HG03045 (cell line): ENCODE results near the gene PLBD2.
A peak's percentile ranks its signal among the peaks of the same experiment; 100 is the strongest.

ENCODE experiments used
- ATAC-seq: cut with Tn5 transposase; IDR thresholded peaks from one replicate; pipeline ENCODE4 v1.9.1; 2021; ENCODE audit warnings: mild to moderate bottlenecking, moderate library complexity; ENCODE audit not compliant: unreplicated experiment

Gene PLBD2

GRCh38 chr12:113358381-113359132 is at the start of gene PLBD2:
Gene PLBD2 (plus strand): TSS chr12:113358587. CDS start chr12:113358601, 14 bp downstream.
- peak; percentile 94 for ATAC-seq

DNA sequence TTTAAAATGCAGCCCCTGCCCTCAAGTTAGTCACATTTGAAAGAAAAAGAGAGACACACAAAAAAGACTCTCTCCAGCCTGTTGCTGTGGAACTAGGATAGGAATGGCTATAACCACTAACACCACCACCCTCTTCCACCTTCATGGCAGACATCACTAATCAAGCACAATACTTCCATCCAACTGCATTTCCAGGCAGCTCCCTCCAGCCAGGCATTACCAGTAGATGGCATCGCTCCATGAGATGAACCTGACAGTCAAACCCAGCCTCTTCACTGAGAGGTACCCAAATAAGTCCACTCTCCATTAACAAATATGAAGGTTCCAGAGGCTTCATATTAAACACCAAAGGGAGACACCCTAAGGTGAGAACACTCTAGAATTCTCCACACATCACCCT is 47.9 kb upstream of the PLBD2 start:
- ATAC-seq = no peak

- no peak for ATAC-seq
These were observed 44.3 kb upstream of the PLBD2 start for GRCh38 chr12:113314121-113314529.

DNA sequence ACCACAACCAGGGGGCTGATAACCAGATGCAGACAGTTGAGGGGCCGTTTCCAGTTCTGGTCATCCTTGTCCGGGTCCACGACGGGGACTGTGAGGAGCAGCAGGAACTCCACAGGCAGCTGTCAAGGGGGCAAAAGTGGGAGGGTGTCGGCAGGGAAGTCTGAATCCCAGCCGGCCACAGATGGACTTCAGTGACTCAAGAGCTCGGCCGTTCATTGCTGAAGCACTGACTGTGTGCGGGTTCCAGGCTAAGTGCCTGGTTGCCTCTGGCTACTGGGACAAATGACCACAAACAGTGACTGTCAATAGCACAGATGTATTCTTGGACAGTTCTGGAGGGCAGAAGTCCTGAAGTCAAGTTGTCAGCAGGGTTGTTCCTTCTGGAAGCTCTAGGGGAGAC is 43.0 kb upstream of the PLBD2 start:
- no peak for ATAC-seq

DNA sequence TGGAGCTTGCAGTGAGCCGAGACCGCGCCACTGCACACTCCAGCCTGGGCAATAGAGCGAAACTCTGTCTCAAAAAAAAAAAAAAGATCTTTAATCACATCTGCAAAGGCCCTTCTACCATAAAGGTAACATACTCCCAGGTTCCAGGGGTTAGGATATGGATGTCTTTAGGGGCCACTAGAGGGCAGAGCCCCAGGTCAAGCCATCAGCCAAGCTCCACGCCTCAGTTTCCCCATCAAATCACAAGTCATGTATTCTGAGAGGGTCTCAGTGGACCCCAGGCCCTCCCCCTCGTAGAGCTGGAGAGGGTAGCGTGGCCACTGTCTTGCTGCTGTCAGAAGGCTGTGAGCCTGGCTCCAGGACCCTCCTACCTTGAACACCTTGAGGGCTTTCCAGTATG is 42.2 kb upstream of the PLBD2 start:
- ATAC-seq = no peak

GRCh38 chr12:113317122-113317521 is 41.3 kb upstream of the PLBD2 start:
- ATAC-seq = no peak

GRCh38 chr12:113318046-113318656 is 40.2 kb upstream of the PLBD2 start:
- no peak for ATAC-seq

GRCh38 chr12:113318900-113319628 is 39.3 kb upstream of the PLBD2 start:
- ATAC-seq = no peak

DNA sequence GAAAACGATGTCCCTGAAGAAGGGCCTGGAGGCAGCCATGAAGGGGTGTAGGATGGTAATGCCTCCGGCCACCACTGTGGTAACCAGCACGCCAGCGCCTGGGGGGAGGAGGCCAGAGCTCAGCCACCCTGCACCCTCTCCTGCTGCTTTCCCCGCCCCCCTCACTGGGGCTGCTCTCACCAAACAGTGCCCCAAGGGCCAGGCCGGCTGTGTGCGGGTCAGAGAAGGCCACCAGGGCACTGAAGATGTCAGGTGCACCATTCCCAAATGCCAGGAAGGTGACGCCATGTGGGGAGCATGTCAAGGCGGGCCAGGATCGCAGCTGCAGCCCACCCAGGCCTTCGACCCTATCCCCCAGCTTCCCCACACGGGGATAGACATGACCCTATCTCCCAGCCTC is 38.0 kb upstream of the PLBD2 start:
- ATAC-seq = no peak

DNA sequence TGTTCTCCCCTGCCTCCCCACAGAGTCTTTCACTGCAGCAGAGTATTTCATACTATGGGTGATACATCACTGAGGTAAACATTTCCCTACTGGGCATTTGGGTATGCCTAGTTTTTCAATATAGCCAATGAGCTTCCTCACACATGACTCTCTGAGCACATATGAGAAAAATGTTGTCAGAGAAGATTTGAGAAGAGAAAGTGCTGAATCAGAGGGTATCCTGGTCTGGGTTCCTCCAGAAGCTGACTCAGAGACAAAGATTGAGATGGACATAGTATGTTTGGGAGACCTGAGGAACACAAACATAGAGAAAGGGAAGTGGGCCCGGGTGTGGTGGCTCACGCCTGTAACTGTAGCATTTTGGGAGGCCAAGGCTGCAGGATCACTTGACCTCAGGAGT is 36.0 kb upstream of the PLBD2 start:
- ATAC-seq = no peak

DNA sequence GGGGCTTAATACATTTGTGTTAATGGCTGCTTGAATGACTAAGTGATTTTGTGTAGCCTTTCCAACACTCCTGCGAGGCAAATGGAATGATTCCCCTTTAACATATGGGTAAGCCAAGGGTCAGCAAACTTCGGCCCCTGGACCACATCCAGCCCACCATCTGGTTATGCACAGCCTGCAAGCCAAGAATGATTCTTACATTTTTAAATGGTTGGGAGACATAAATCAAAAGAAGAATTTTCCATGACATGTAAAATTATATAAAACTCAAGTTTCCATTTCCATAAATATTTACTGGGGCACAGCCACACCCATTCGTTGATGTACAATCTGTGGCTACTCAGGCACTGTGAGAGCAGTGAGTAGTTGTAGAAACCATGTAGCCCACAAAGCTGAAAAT is 32.5 kb upstream of the PLBD2 start:
- no peak for ATAC-seq

DNA sequence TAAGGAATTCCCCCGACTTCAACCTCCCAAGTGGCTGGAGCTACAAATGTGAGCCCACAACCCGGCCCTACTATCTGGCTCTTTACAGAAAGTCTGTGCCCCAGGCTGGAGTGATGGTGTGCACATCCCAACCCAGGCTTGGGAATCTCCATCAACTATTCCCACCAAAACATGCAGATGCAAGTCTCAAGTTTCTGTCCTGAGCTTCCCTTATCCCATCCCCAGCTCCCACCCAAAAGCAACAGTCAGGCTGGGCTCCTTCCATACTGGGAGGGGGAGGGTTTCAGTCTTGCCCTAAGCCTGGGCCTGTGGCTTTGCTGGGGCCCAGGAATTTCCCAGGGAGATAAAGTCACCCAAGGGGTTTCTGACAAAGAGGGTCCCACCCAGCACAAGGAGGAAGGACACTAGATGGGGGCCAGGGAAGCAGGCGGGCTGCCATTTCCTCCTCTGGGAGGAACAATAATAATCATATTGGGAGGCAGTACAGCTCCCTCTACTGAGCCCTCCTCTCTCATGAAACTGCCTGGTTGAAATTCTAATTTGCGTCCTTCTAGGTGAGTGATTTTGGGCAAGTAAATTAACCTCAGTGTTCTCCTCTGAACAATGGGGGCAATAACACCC is 31.5 kb upstream of the PLBD2 start:
- no peak for ATAC-seq

- ATAC-seq = no peak
These were observed 30.0 kb upstream of the PLBD2 start for GRCh38 chr12:113328368-113328889.

GRCh38 chr12:113329022-113329790 is 29.2 kb upstream of the PLBD2 start:
- ATAC-seq = no peak

DNA sequence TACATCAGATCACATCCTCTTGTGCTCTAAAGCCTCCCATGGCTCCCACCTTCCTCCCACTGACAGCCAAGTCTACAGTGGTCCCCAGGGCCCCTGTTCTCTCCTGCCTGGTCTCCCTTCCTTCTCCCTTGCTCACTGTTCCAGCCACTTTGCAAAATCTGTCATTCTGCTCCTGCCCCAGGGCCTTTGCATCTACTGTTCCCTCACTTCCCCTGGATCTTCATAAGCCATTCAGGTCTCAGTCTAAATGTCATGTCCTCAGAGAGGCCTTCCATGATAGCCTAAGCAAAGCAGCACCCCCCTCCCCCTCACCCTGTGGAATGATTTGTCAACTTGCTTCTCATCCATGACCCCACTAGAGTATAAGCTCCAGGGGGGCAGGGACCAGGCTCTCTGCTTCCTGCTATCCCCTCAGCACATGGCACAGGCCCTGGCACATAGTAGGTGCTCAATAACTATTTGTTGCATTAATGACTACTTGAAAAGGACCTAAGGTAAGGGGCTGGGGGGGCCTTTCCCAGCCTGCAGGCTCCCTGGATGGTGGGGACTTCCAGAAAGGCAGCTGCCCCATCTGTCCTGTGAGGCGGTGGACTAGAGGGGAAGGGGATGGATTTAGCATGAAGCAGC is 28.5 kb upstream of the PLBD2 start:
- no peak for ATAC-seq

- ATAC-seq = no peak
These were observed 27.9 kb upstream of the PLBD2 start for GRCh38 chr12:113330505-113330904.

DNA sequence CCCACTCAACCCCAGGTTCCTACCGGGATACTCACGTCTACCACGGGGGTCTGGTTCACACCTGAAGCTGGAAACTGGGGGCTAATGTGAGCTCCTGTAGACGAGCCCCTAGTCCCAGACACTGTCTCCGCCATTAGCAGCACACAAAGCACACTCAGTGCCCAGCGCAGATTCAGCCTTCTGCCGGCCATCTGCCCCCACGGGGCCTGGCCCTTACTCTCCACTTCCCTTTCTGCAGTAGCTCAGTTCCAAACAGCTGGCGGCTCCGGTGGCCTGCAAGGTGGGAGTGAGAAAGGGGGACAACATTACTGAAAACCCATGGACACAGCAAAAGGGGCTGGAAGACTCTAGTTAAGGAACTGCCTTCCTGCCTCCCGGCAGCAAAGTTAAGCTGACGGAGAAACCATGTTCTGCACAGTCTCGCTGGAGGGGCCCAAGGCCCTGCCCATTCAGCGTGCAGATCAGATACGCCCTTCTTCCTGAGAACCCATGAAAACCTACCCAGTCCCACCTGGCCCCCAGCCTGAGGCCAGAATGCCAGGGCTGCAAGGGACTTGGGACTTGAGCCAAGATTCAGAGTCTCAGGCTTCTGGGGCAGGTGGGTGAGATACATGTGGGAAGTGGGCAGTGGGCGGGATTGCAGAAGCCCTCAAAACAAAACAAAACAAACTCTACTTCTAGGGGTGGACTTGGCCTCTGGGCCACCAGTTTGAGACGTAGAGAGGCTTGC is 25.5 kb upstream of the PLBD2 start:
- no peak for ATAC-seq

- no peak for ATAC-seq
These were observed 25.0 kb upstream of the PLBD2 start for GRCh38 chr12:113333418-113333750.
